Keratinocyte (primary cell): ENCODE measurements around the gene COL6A5.

Experiments
- EZH2 ChIP-seq: IDR thresholded peaks from one replicate; pipeline ENCODE4 v1.6.1; 2012; ENCODE audit warnings: inconsistent platforms, mild to moderate bottlenecking, low read length, moderate library complexity
- TF ChIP-seq, protein P1 (sequence below), 3 experiments: IDR thresholded peaks in 1 of 3; conservative IDR thresholded peaks in 1 of 3; optimal IDR thresholded peaks in 1 of 3; 2 replicates in 2 of 3; 3 replicates in 1 of 3; pipeline versions ENCODE3 to v1.5.1; 2011; ENCODE audit warnings: low read length in 3 of 3, mild to moderate bottlenecking in 3 of 3, moderate library complexity in 2 of 3, control low read depth in 1 of 3, inconsistent platforms in 1 of 3; ENCODE audit not compliant: insufficient read depth in 2 of 3; ENCODE audit errors: extremely low read depth in 1 of 3

DNA sequence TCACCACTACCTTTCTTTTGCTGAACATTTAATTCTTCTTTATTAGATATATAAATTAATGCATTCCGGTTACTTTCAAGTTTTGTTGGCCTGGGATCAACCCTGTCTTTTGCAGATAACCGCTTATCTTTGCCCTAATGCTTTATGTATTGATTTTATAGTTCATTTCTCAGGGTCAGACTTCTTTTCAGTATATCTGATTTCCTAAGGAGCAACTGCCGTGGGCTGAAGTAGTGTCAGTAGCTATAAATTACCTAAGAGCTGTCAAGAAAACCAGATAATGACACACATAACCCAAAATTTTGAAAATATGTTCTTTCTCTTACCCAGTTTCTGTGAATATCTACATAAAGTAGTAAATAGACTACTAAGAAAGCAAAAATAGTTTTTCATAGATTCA lies 38.0 kb downstream of the COL6A5 start:
- TF ChIP-seq, protein P1, sequence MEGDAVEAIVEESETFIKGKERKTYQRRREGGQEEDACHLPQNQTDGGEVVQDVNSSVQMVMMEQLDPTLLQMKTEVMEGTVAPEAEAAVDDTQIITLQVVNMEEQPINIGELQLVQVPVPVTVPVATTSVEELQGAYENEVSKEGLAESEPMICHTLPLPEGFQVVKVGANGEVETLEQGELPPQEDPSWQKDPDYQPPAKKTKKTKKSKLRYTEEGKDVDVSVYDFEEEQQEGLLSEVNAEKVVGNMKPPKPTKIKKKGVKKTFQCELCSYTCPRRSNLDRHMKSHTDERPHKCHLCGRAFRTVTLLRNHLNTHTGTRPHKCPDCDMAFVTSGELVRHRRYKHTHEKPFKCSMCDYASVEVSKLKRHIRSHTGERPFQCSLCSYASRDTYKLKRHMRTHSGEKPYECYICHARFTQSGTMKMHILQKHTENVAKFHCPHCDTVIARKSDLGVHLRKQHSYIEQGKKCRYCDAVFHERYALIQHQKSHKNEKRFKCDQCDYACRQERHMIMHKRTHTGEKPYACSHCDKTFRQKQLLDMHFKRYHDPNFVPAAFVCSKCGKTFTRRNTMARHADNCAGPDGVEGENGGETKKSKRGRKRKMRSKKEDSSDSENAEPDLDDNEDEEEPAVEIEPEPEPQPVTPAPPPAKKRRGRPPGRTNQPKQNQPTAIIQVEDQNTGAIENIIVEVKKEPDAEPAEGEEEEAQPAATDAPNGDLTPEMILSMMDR (optimal IDR thresholded peaks at IDR 0.05 in 1 of 3, IDR thresholded peaks at IDR 0.05 in 1 of 3, conservative IDR thresholded peaks at IDR 0.05 in 1 of 3; ENCODE audit: extremely low read depth in 1 of 3, insufficient read depth in 2 of 3, low read length in 3 of 3), result no peak
- no peak for TF ChIP-seq EZH2
